Activated effector memory CD4-positive, alpha-beta T cell treated with Interleukin-2 at 50 U/mL for 16 hours (primary cell): ENCODE data around the gene POLR2H.

Experiments used
- DNase-seq: peaks from one replicate; pipeline ENCODE4 v3.0.0-alpha.2; 2020

The POLR2H gene

GRCh38 chr3:184352149-184352785 lies 9.2 kb upstream of the POLR2H start:
- no peak for DNase-seq

- no peak for DNase-seq
These were observed 8.5 kb upstream of the POLR2H start for GRCh38 chr3:184352897-184353545.

- DNase-seq = no peak
These were observed 8.0 kb upstream of the POLR2H start for GRCh38 chr3:184353546-184353941.

GRCh38 chr3:184354121-184354728 lies 7.3 kb upstream of the POLR2H start:
- peak; percentile 41 for DNase-seq

GRCh38 chr3:184354754-184355153 lies 6.8 kb upstream of the POLR2H start:
- DNase-seq = no peak

- DNase-seq = no peak
These were observed 6.1 kb upstream of the POLR2H start for GRCh38 chr3:184355261-184356040.

GRCh38 chr3:184357248-184358123 lies 4.0 kb upstream of the POLR2H start:
- no peak for DNase-seq

GRCh38 chr3:184358124-184358767 lies 3.3 kb upstream of the POLR2H start:
- no peak for DNase-seq

GRCh38 chr3:184358921-184359350 lies 2.6 kb upstream of the POLR2H start:
- no peak for DNase-seq

GRCh38 chr3:184359610-184360009 lies 1.9 kb upstream of the POLR2H start:
- DNase-seq = no peak

GRCh38 chr3:184360070-184360928 lies 1.2 kb upstream of the POLR2H start:
- no peak for DNase-seq

- no peak for DNase-seq
These were observed 480 bp upstream of the POLR2H start for GRCh38 chr3:184360929-184361531.

- DNase-seq = peak; percentile 22
These were observed 590 bp downstream of the POLR2H start for GRCh38 chr3:184361932-184362667.

- DNase-seq = peak; percentile 89
These were observed 1.4 kb downstream of the POLR2H start for GRCh38 chr3:184362668-184363546.

GRCh38 chr3:184366619-184367289 lies 5.2 kb downstream of the POLR2H start:
- no peak for DNase-seq

GRCh38 chr3:184368116-184368515 lies 6.6 kb downstream of the POLR2H start:
- DNase-seq = no peak

GRCh38 chr3:184368586-184369183 lies 7.2 kb downstream of the POLR2H start:
- no peak for DNase-seq

GRCh38 chr3:184371570-184372018 lies 10.1 kb downstream of the POLR2H start:
- peak; percentile 41 for DNase-seq
